Stimulated activated CD4-positive, alpha-beta T cell treated with anti-CD3 and anti-CD28 coated beads, TNF-alpha, amount 100 ng/mL, for 24 hours (primary cell): Measurements from ENCODE around the gene SEPHS1.
"Not testable (repeated sequence)": the region's sequence is repeated elsewhere in the genome, so short reads cannot be mapped to it uniquely, and the experiment has no call there.

Experiments used
- DNase-seq, 3 experiments: peaks; one replicate each; pipeline ENCODE4 v3.0.0-alpha.2; 2020; ENCODE audit warnings: low read depth in 3 of 3

The SEPHS1 gene

GRCh38 chr10:13284050-13284449 lies 64.0 kb downstream of the SEPHS1 start:
- no peak for DNase-seq

- not testable (repeated sequence) for DNase-seq
Observed at GRCh38 chr10:13282348-13282747, 65.7 kb downstream of the SEPHS1 start.

- no peak for DNase-seq
Observed at GRCh38 chr10:13276749-13277365, 71.2 kb downstream of the SEPHS1 start.

GRCh38 chr10:13276146-13276545 lies 71.9 kb downstream of the SEPHS1 start:
- not testable (repeated sequence) for DNase-seq

- DNase-seq, result no peak
Observed at GRCh38 chr10:13272164-13272571, 75.9 kb downstream of the SEPHS1 start.

GRCh38 chr10:13271552-13272163 lies 76.4 kb downstream of the SEPHS1 start:
- DNase-seq, result peak in 2 of 3 experiments; percentile 3 to 43

GRCh38 chr10:13270877-13271551 lies 77.1 kb downstream of the SEPHS1 start:
- DNase-seq, result no peak

- no peak for DNase-seq
Observed at GRCh38 chr10:13268841-13269240, 79.3 kb downstream of the SEPHS1 start.

GRCh38 chr10:13268310-13268709 lies 79.8 kb downstream of the SEPHS1 start:
- DNase-seq, result no peak
